Lower leg skin (tissue), 4 donors: Measurements from ENCODE around the gene ERMP1. TPM values are rescaled to one million over a fixed set of nuclear protein-coding genes. Genes with fewer than 3 reads are reported as not detected.

Source experiments
- DNase-seq, 2 donors: peaks; one replicate each; pipeline ENCODE4 v3.0.0-alpha.2; 2019; ENCODE audit warnings: low spot score in 2 of 2
- H3K4me3 ChIP-seq: fragments of 200-600 bp; sonication (generic); 2 replicates; pipeline ENCODE4 v1.5.1; 2017; ENCODE audit warnings: mild to moderate bottlenecking, low read depth; ENCODE audit not compliant: poor library complexity, severe bottlenecking
- CTCF ChIP-seq, 3 donors: fragments of 450-650 bp; IDR thresholded peaks; one replicate each; pipeline ENCODE4 v1.5.1; 2016; ENCODE audit warnings: antibody characterized with exemption in 3 of 3, mild to moderate bottlenecking in 3 of 3, moderate library complexity in 2 of 3
- POLR2A ChIP-seq, 2 donors: fragments of 450-650 bp; IDR thresholded peaks; one replicate each; pipeline ENCODE4 v1.6.1; 2016 to 2017; ENCODE audit warnings: antibody characterized with exemption in 2 of 2, mild to moderate bottlenecking in 1 of 2, moderate library complexity in 1 of 2
- WGBS, 2 donors: methylation state at CpG; one replicate each; pipeline ENCODE4 v1.1.5; 2018; 5-methylcytosine and 5-hydroxymethylcytosine counted together
- intact Hi-C: fragments of 100-400 bp; cut with DNase I; formaldehyde crosslinking; loops from one replicate; pipeline ENCODE4 v1.15.0; 2023; ENCODE audit warnings: low total_unique reads
- total RNA-seq, 4 donors: library from RNA; depleted of rRNA; stranded (reverse); fragments of >200 nt; gene quantifications; one replicate each; pipeline ENCODE4 v1.1.0, GENCODE V29; 2016

Gene ERMP1
- total RNA-seq, 4 donors from 2014 or later = 16.4 to 24.6 (median 21.7) TPM

GRCh38 chr9:5743109-5743508 lies 89.8 kb downstream of the ERMP1 start:
- intact Hi-C loops = no loop called here
- DNase-seq = no peak
- no peak overlapping the region for H3K4me3 ChIP-seq
- WGBS, 2 donors = 91 to 100% methylated on average over 3 of the region's 3 CpGs
- TF ChIP-seq POLR2A (IDR thresholded peaks at IDR 0.05) (no peak), CTCF (IDR thresholded peaks at IDR 0.05) (no peak)

GRCh38 chr9:5736563-5737346 lies 96.2 kb downstream of the ERMP1 start:
- no peak for DNase-seq
- TF ChIP-seq POLR2A (IDR thresholded peaks at IDR 0.05) = no peak
- intact Hi-C loops = no loop called here
- no peak overlapping the region for H3K4me3 ChIP-seq
- WGBS, 2 donors = 49 to 95% methylated on average over 2 of the region's 2 CpGs

- WGBS, 2 donors = 90 to 98% methylated on average over 2 of the region's 2 CpGs
- no peak overlapping the region for H3K4me3 ChIP-seq
- TF ChIP-seq CTCF (IDR thresholded peaks at IDR 0.05) = no peak
- TF ChIP-seq POLR2A (IDR thresholded peaks at IDR 0.05) = no peak
- intact Hi-C loops = no loop called here
- DNase-seq = no peak
Observed at GRCh38 chr9:5735072-5735471, 97.8 kb downstream of the ERMP1 start.

Other genes with a start within 250 kb of the ERMP1 start
- 10 to 100 TPM; 31.3 to 62.3 (median 37.6) TPM for gene RIC1, start 204.0 kb downstream of the ERMP1 start, total RNA-seq
- gene MLANA, start 57.8 kb upstream of the ERMP1 start, total RNA-seq = 10 to 100 TPM in 2 of 4 donors, 1 to 10 TPM in 2; 6.3 to 20.1 (median 12.3) TPM
- 10 to 100 TPM; 16.0 to 19.8 (median 17.9) TPM for gene RANBP6, start 182.5 kb upstream of the ERMP1 start, total RNA-seq